NCI-H446 (cell line): ENCODE results near the gene COL5A1.

Experiments
- DNase-seq, 2 experiments: peaks; one replicate each; lab custom pipeline; 2025; lab: John Stamatoyannopoulos, UW

COL5A1 gene

GRCh38 chr9:134770972-134771971, 129.7 kb downstream of the COL5A1 start:
- DNase-seq = no peak

GRCh38 chr9:134772331-134772730, 130.7 kb downstream of the COL5A1 start:
- DNase-seq = no peak

- no peak for DNase-seq
These were observed 132.2 kb downstream of the COL5A1 start for GRCh38 chr9:134773842-134774241.

- no peak for DNase-seq
These were observed 132.8 kb downstream of the COL5A1 start for GRCh38 chr9:134774410-134774809.

GRCh38 chr9:134775081-134775951, 133.7 kb downstream of the COL5A1 start:
- no peak for DNase-seq

GRCh38 chr9:134776080-134776796, 134.6 kb downstream of the COL5A1 start:
- no peak for DNase-seq

- DNase-seq = no peak
These were observed 135.6 kb downstream of the COL5A1 start for GRCh38 chr9:134777153-134777552.

- DNase-seq = no peak
These were observed 136.6 kb downstream of the COL5A1 start for GRCh38 chr9:134778156-134778555.

- DNase-seq = peak in 1 of 2 experiments; percentile 27
These were observed 137.3 kb downstream of the COL5A1 start for GRCh38 chr9:134778841-134779411.

GRCh38 chr9:134779640-134780039, 138.0 kb downstream of the COL5A1 start:
- no peak for DNase-seq

GRCh38 chr9:134781591-134782302, 140.1 kb downstream of the COL5A1 start:
- DNase-seq = no peak

- no peak for DNase-seq
These were observed 141.5 kb downstream of the COL5A1 start for GRCh38 chr9:134782921-134783698.

GRCh38 chr9:134783699-134784039, 142.1 kb downstream of the COL5A1 start:
- DNase-seq = no peak

- DNase-seq = no peak
These were observed 143.1 kb downstream of the COL5A1 start for GRCh38 chr9:134784577-134785305.

GRCh38 chr9:134785325-134786108, 143.9 kb downstream of the COL5A1 start:
- no peak for DNase-seq

GRCh38 chr9:134787601-134788531, 146.3 kb downstream of the COL5A1 start:
- DNase-seq = no peak

GRCh38 chr9:134789168-134789567, 147.6 kb downstream of the COL5A1 start:
- DNase-seq = no peak

GRCh38 chr9:134791009-134791408, 149.4 kb downstream of the COL5A1 start:
- no peak for DNase-seq
